Gastrocnemius medialis (tissue), 4 donors: ENCODE results near the gene PPP1R12B. TPM values are rescaled to one million over a fixed set of nuclear protein-coding genes. Genes with fewer than 3 reads are reported as not detected.

Experiments
- ATAC-seq, 2 donors: fragments of 150-250 bp; one replicate each; pipeline ENCODE4 v1.9.1; 2016
- DNase-seq, 2 donors: peaks; one replicate each; pipeline ENCODE4 v3.0.0-alpha.2; 2019
- H3K27ac ChIP-seq, 4 donors: fragments of 200-600 bp; sonication (generic); 1 replicate in 1 of 4; 2 replicates in 3 of 4; pipeline ENCODE4 v1.5.1; 2016 to 2018; ENCODE audit warnings: mild to moderate bottlenecking in 2 of 4, moderate library complexity in 1 of 4
- H3K27me3 ChIP-seq, 3 donors: fragments of 200-600 bp; sonication (generic) in 2 of 3; 1 replicate in 1 of 3; 2 replicates in 2 of 3; pipeline versions ENCODE4 v1.5.1 to v1.6.0; 2016 to 2019; ENCODE audit warnings: mild to moderate bottlenecking in 1 of 3, moderate library complexity in 1 of 3
- H3K36me3 ChIP-seq, 2 donors: fragments of 200-600 bp; sonication (generic) in 1 of 2; one replicate each; pipeline ENCODE4 v1.5.1; 2017 to 2018
- H3K4me1 ChIP-seq, 2 donors: fragments of 200-600 bp; sonication (generic) in 1 of 2; one replicate each; pipeline ENCODE4 v1.5.1; 2016 to 2017; ENCODE audit warnings: mild to moderate bottlenecking in 2 of 2
- H3K4me3 ChIP-seq, 4 donors: fragments of 200-600 bp; sonication (generic) in 3 of 4; 1 replicate in 1 of 4; 2 replicates in 3 of 4; pipeline ENCODE4 v1.5.1; 2016 to 2019; ENCODE audit warnings: mild to moderate bottlenecking in 2 of 4
- H3K9me3 ChIP-seq, 3 donors: fragments of 200-600 bp; sonication (generic) in 2 of 3; 1 replicate in 1 of 3; 2 replicates in 2 of 3; pipeline ENCODE4 v1.5.1; 2016 to 2019
- POLR2A ChIP-seq, 2 donors: fragments of 450-650 bp; IDR thresholded peaks; one replicate each; pipeline ENCODE4 v1.6.1; 2017; ENCODE audit warnings: antibody characterized with exemption in 2 of 2, mild to moderate bottlenecking in 2 of 2, moderate library complexity in 2 of 2
- in situ Hi-C, 4 donors: fragments of 200-750 bp; cut with MboI; loops; one replicate each; pipeline versions ENCODE4 v1.15.0 to v1.8.0; 2017; ENCODE audit warnings: low sequenced_read_pairs in 4 of 4
- intact Hi-C: fragments of 100-400 bp; cut with DNase I; formaldehyde crosslinking; loops from one replicate; pipeline ENCODE4 v1.15.1; 2023; ENCODE audit warnings: low total_unique reads
- total RNA-seq, 4 donors: library from RNA; depleted of rRNA; stranded (reverse); fragments of >200 nt; gene quantifications; one replicate each; pipeline versions ENCODE4 v1.1.0 to v1.2.3, GENCODE V29; 2016
- TF ChIP-seq, protein P1 (sequence below), 5 experiments: fragments of 450-650 bp in 3 of 5; fragments of 200-600 bp in 2 of 5; sonication (generic) in 2 of 5; IDR thresholded peaks in 4 of 5; conservative IDR thresholded peaks in 1 of 5; 1 replicate in 4 of 5; 2 replicates in 1 of 5; pipeline ENCODE4 v1.5.1; 2016 to 2019; ENCODE audit warnings: antibody characterized with exemption in 5 of 5, mild to moderate bottlenecking in 3 of 5, moderate library complexity in 3 of 5

PPP1R12B gene
- total RNA-seq, 4 donors from 2014 or later, result 127 to 207 (median 139) TPM

DNA sequence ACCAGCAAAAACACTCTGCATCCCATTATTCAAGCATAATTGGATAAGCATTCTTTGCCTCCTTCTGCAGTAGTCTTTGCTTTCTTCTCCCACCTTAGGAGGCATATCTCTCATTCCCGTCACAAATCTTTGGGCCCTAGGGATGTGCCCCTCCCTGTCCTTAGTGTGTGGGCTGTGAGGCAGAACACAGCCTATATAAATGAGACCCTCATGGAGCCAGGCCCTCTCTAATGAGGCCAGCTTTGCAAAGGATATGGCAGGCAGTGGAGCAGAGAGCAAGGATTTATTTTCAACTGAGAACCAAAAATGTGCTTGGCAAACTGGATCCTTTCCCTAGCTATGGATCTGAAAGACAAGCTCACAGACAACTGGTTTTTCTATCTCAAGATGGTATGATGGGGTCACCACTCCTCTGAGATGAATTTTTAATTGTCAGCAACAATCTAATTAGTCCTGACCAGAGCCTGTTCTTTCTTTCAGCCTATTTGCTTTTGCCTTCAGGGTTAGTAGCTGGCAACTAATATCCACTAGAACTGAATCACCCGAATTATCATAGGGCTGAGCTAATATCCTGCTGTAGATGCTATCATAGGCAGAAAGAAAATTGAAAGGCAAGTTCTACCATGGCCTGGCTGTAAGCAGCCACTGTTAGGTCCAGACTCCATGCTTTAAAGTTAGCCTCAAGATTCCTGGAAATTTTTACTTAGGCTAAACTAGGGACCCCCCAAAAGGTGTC, 227.6 kb downstream of the PPP1R12B start:
- Histone ChIP-seq H3K4me1 (peaks cover 57 to 71% of the 10 kb centered on the region in 2 donors), H3K27ac (peak overlapping the region; percentile 36 to 67 (median 62)), H3K36me3 (peaks cover 0 to 42% of the 10 kb centered on the region in 2 donors), H3K9me3 (no peaks in the 10 kb centered on the region), H3K4me3 (no peak overlapping the region), H3K27me3 (no peaks in the 10 kb centered on the region)
- in situ Hi-C loops (loop anchor here in 2 of 4 donors (25.0 kb wide), 1 partner anchor 239 kb away; the partner anchor contains the start of genes PPP1R12B (in 2 of the 2) and UBE2T (in 2 of the 2)), intact Hi-C loops (loop anchor here (10.0 kb wide), 1 partner anchor 111 kb away; no protein-coding TSS in a partner anchor)
- ATAC-seq, result peak in 1 of 2 donors; percentile 19
- TF ChIP-seq, protein P1, sequence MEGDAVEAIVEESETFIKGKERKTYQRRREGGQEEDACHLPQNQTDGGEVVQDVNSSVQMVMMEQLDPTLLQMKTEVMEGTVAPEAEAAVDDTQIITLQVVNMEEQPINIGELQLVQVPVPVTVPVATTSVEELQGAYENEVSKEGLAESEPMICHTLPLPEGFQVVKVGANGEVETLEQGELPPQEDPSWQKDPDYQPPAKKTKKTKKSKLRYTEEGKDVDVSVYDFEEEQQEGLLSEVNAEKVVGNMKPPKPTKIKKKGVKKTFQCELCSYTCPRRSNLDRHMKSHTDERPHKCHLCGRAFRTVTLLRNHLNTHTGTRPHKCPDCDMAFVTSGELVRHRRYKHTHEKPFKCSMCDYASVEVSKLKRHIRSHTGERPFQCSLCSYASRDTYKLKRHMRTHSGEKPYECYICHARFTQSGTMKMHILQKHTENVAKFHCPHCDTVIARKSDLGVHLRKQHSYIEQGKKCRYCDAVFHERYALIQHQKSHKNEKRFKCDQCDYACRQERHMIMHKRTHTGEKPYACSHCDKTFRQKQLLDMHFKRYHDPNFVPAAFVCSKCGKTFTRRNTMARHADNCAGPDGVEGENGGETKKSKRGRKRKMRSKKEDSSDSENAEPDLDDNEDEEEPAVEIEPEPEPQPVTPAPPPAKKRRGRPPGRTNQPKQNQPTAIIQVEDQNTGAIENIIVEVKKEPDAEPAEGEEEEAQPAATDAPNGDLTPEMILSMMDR (IDR thresholded peaks at IDR 0.05 in 4 of 5, conservative IDR thresholded peaks at IDR 0.05 in 1 of 5), result no peak
- TF ChIP-seq POLR2A (IDR thresholded peaks at IDR 0.05), result no peak
- no peak for DNase-seq

DNA sequence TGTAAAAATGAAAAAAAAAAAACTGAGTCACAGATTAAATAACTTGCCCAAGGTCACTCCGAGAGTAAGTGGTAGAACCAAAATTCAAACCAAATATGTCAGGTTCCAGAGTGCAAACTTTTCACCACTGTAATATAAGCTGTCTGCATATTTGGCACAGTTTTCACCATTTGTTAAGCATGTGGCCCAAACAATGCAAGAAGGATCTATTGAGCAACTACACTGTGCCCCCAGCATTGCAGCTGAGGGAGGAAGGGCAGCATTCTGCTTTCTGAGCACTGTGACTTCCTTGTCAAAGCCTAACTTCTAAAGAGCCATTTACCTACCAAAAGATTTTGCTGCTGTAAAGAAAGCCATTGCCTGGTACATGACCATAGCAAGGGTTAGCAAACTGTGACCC, 228.3 kb downstream of the PPP1R12B start:
- DNase-seq (no peak), ATAC-seq (peak; percentile 30 to 61)
- Histone ChIP-seq H3K4me1 (peaks cover 57 to 71% of the 10 kb centered on the region in 2 donors), H3K4me3 (no peak overlapping the region), H3K27me3 (no peaks in the 10 kb centered on the region), H3K27ac (peak overlapping the region; percentile 36 to 67 (median 62)), H3K9me3 (no peaks in the 10 kb centered on the region), H3K36me3 (peaks cover 0 to 49% of the 10 kb centered on the region in 2 donors)
- in situ Hi-C loops, result loop anchor here in 2 of 4 donors (25.0 kb wide), 1 partner anchor 240 kb away; the partner anchor contains the start of genes PPP1R12B (in 2 of the 2) and UBE2T (in 2 of the 2)
- TF ChIP-seq, protein P1 (IDR thresholded peaks at IDR 0.05 in 4 of 5, conservative IDR thresholded peaks at IDR 0.05 in 1 of 5), result no peak
- no peak for TF ChIP-seq POLR2A (IDR thresholded peaks at IDR 0.05)
- intact Hi-C loops, result loop anchor here (10.0 kb wide), 1 partner anchor 112 kb away; no protein-coding TSS in a partner anchor

DNA sequence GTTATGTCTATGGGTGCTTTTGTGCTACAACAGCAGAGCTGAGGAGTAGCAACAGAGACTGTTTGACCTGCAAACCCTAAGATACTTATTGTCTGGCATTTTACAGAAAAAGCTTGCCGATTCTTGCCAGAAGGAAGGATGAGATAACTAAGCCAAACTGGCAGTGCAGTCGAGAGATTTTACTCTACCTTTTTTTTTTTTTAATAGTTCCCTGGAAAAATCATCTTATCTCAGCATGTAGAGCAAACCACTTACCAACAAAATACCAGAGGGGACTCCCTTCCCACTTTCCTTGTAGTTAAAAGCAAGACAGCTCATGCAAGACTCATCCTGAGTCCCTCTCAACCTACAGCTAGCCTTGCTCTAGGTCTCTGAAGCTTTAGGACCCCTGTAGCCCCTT, 228.9 kb downstream of the PPP1R12B start:
- Histone ChIP-seq H3K4me3 (no peak overlapping the region), H3K27me3 (no peaks in the 10 kb centered on the region), H3K36me3 (peaks cover 0 to 49% of the 10 kb centered on the region in 2 donors), H3K27ac (peak overlapping the region; percentile 0 to 67 (median 62)), H3K9me3 (no peaks in the 10 kb centered on the region), H3K4me1 (peaks cover 57 to 68% of the 10 kb centered on the region in 2 donors)
- DNase-seq (no peak), ATAC-seq (no peak)
- in situ Hi-C loops, result loop anchor here in 2 of 4 donors (25.0 kb wide), 1 partner anchor 240 kb away; the partner anchor contains the start of genes PPP1R12B (in 2 of the 2) and UBE2T (in 2 of the 2)
- TF ChIP-seq, protein P1 (IDR thresholded peaks at IDR 0.05 in 4 of 5, conservative IDR thresholded peaks at IDR 0.05 in 1 of 5), result no peak
- TF ChIP-seq POLR2A (IDR thresholded peaks at IDR 0.05), result no peak
- intact Hi-C loops, result loop anchor here (10.0 kb wide), 1 partner anchor 113 kb away; no protein-coding TSS in a partner anchor

DNA sequence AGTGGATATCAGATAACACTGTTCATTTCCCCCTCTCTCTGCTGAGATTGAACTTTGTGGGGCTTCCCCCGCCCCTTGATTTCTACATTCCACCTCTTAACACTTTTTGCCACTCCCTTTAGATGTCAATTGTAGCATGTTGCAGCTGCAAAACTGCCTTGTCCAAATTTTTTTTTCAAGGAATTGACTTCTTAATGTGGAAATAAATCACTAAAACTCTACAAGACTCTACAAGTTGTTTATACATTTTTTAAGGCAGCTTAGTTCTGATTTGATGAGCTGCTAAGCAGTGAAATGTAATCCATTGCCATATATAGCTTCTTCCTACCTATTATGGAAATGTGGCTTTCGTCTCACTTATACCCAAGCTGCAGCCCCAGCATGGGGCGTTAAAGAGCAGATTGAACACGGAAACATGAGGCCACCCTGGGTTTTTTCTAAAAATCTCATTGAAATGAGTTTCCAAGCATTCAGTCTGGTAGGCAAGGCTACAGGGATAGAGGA, 229.6 kb downstream of the PPP1R12B start:
- no peaks in the 10 kb centered on the region for H3K27me3 ChIP-seq
- TF ChIP-seq POLR2A (IDR thresholded peaks at IDR 0.05), result no peak
- TF ChIP-seq, protein P1 (IDR thresholded peaks at IDR 0.05 in 4 of 5, conservative IDR thresholded peaks at IDR 0.05 in 1 of 5), result no peak
- H3K4me1 ChIP-seq, result peaks cover 57 to 68% of the 10 kb centered on the region in 2 donors
- no peak for DNase-seq
- no peak overlapping the region for H3K4me3 ChIP-seq
- peak overlapping the region; percentile 26 to 67 (median 62) for H3K27ac ChIP-seq
- intact Hi-C loops, result loop anchor here (10.0 kb wide), 1 partner anchor 113 kb away; no protein-coding TSS in a partner anchor
- in situ Hi-C loops, result loop anchor here in 2 of 4 donors (25.0 kb wide), 1 partner anchor 241 kb away; the partner anchor contains the start of genes PPP1R12B (in 2 of the 2) and UBE2T (in 2 of the 2)
- H3K36me3 ChIP-seq, result peaks cover 0 to 45% of the 10 kb centered on the region in 2 donors
- no peak for ATAC-seq
- no peaks in the 10 kb centered on the region for H3K9me3 ChIP-seq
